H9 (cell line): ENCODE results near the gene ATP10B. TPM values are rescaled to one million over a fixed set of nuclear protein-coding genes. Genes with fewer than 3 reads are reported as not detected.

Source experiments
- DNase-seq: peaks from one replicate; pipeline ENCODE4 v3.0.0-alpha.2; 2017
- H2AFZ ChIP-seq: one replicate; pipeline ENCODE4 v1.6.1; 2013; ENCODE audit warnings: mild to moderate bottlenecking, low read length, control low read depth, moderate library complexity
- H2AK5ac ChIP-seq: 2 replicates; pipeline ENCODE4 v1.6.1; 2013; ENCODE audit warnings: low read length, control low read depth, mixed read lengths; ENCODE audit not compliant: insufficient read length
- H2BK120ac ChIP-seq: one replicate; pipeline ENCODE4 v1.6.1; 2013; ENCODE audit warnings: low read depth, mild to moderate bottlenecking, low read length, control low read depth, inconsistent platforms; ENCODE audit not compliant: poor library complexity, severe bottlenecking
- H2BK12ac ChIP-seq: 2 replicates; pipeline ENCODE4 v1.6.1; 2013; ENCODE audit warnings: low read length, control low read depth, mixed read lengths, low read depth; ENCODE audit not compliant: insufficient read length
- H2BK15ac ChIP-seq: 2 replicates; pipeline ENCODE4 v1.6.1; 2013; ENCODE audit warnings: low read depth, low read length, control low read depth
- H2BK20ac ChIP-seq: one replicate; pipeline ENCODE4 v1.6.1; 2013; ENCODE audit warnings: low read depth, mild to moderate bottlenecking, low read length, control low read depth, inconsistent platforms; ENCODE audit not compliant: poor library complexity, severe bottlenecking
- H2BK5ac ChIP-seq: 2 replicates; pipeline ENCODE4 v1.6.1; 2013; ENCODE audit warnings: low read length, control low read depth, mixed read lengths; ENCODE audit not compliant: insufficient read length
- H3K14ac ChIP-seq: 2 replicates; pipeline ENCODE4 v1.6.1; 2013; ENCODE audit warnings: low read length, control low read depth; ENCODE audit not compliant: insufficient read depth
- H3K18ac ChIP-seq: 2 replicates; pipeline ENCODE4 v1.6.1; 2013; ENCODE audit warnings: low read depth, mild to moderate bottlenecking, mixed read lengths, low read length, control low read depth; ENCODE audit not compliant: insufficient read length
- H3K23ac ChIP-seq: 2 replicates; pipeline ENCODE4 v1.6.1; 2013; ENCODE audit warnings: low read length, control low read depth, mixed read lengths, low read depth; ENCODE audit not compliant: insufficient read length
- H3K23me2 ChIP-seq: 2 replicates; pipeline ENCODE4 v1.6.1; 2013; ENCODE audit warnings: low read depth, mild to moderate bottlenecking, mixed read lengths, low read length, control low read depth; ENCODE audit not compliant: insufficient read length, poor library complexity, severe bottlenecking
- H3K27ac ChIP-seq: 2 replicates; pipeline ENCODE4 v1.5.1; 2013; ENCODE audit warnings: low read length, control low read depth, mixed read lengths, low read depth; ENCODE audit not compliant: insufficient read length
- H3K27me3 ChIP-seq: 2 replicates; pipeline ENCODE4 v1.6.1; 2013; ENCODE audit warnings: low read length, control low read depth, inconsistent platforms; ENCODE audit not compliant: insufficient read depth
- H3K4ac ChIP-seq: 2 replicates; pipeline ENCODE4 v1.6.1; 2013; ENCODE audit warnings: low read depth, mild to moderate bottlenecking, control low read depth, inconsistent platforms, low read length, moderate library complexity
- H3K4me1 ChIP-seq: 2 replicates; pipeline ENCODE4 v1.6.1; 2013; ENCODE audit warnings: low read length, control low read depth, inconsistent platforms; ENCODE audit not compliant: insufficient read depth
- H3K4me2 ChIP-seq: 2 replicates; pipeline ENCODE4 v1.6.1; 2013; ENCODE audit warnings: low read length, control low read depth, mixed read lengths; ENCODE audit not compliant: insufficient read length, insufficient read depth
- H3K56ac ChIP-seq: 2 replicates; pipeline ENCODE4 v1.6.1; 2013; ENCODE audit warnings: low read depth, mild to moderate bottlenecking, mixed read lengths, low read length, control low read depth; ENCODE audit not compliant: insufficient read length
- H3K79me1 ChIP-seq: 2 replicates; pipeline ENCODE4 v1.6.1; 2013; ENCODE audit warnings: low read depth, mild to moderate bottlenecking, moderate library complexity, low read length, control low read depth, inconsistent platforms; ENCODE audit not compliant: insufficient read depth, poor library complexity, severe bottlenecking
- H3K79me2 ChIP-seq: 2 replicates; pipeline ENCODE4 v1.6.1; 2013; ENCODE audit warnings: low read length, control low read depth, inconsistent platforms; ENCODE audit not compliant: insufficient read depth
- H3K9ac ChIP-seq: 2 replicates; pipeline ENCODE4 v1.6.1; 2013; ENCODE audit warnings: low read length, control low read depth, mixed read lengths; ENCODE audit not compliant: insufficient read length; ENCODE audit errors: extremely low read depth
- H3K9me3 ChIP-seq: one replicate; pipeline ENCODE4 v1.6.1; 2013; ENCODE audit warnings: low read depth, low read length, inconsistent platforms; ENCODE audit not compliant: control insufficient read depth
- H3T11ph ChIP-seq: one replicate; pipeline ENCODE4 v1.6.1; 2013; ENCODE audit warnings: mild to moderate bottlenecking, low read length, control low read depth, inconsistent platforms
- H4K20me1 ChIP-seq: one replicate; pipeline ENCODE4 v1.6.1; 2013; ENCODE audit not compliant: control insufficient read depth, insufficient read length, insufficient read depth
- H4K5ac ChIP-seq: 2 replicates; pipeline ENCODE4 v1.6.1; 2013; ENCODE audit warnings: low read depth, mild to moderate bottlenecking, mixed read lengths, low read length, control low read depth; ENCODE audit not compliant: insufficient read length
- H4K8ac ChIP-seq: replicated peaks from 2 replicates; pipeline ENCODE4 v1.6.1; 2013; ENCODE audit warnings: low read length, control low read depth, mixed read lengths, low read depth; ENCODE audit not compliant: insufficient read length
- H4K91ac ChIP-seq: 2 replicates; pipeline ENCODE4 v1.6.1; 2013; ENCODE audit warnings: low read depth, mild to moderate bottlenecking, moderate library complexity, mixed read lengths, low read length, control low read depth; ENCODE audit not compliant: insufficient read length
- H3K27ac Mint-ChIP-seq, 3 experiments: 2 replicates in 2 of 3; 3 replicates in 1 of 3; pipeline ENCODE4 v1.8.0; 2020 to 2021; ENCODE audit warnings: mixed read lengths in 3 of 3, mild to moderate bottlenecking in 1 of 3, moderate library complexity in 1 of 3
- H3K27me3 Mint-ChIP-seq: 2 replicates; pipeline ENCODE4 v1.8.0; 2021; ENCODE audit warnings: low read depth, mild to moderate bottlenecking, moderate library complexity, mixed read lengths
- H3K36me3 Mint-ChIP-seq, 3 experiments: 2 replicates in 2 of 3; 3 replicates in 1 of 3; pipeline ENCODE4 v1.8.0; 2020 to 2021; ENCODE audit warnings: low read depth in 3 of 3, mixed read lengths in 3 of 3; ENCODE audit not compliant: insufficient read depth in 1 of 3
- H3K4me1 Mint-ChIP-seq, 2 experiments: 2 replicates each; pipeline ENCODE4 v1.8.0; 2020; ENCODE audit warnings: mixed read lengths in 2 of 2
- H3K4me3 Mint-ChIP-seq, 2 experiments: 2 replicates in 1 of 2; 3 replicates in 1 of 2; pipeline ENCODE4 v1.8.0; 2020 to 2021; ENCODE audit warnings: mild to moderate bottlenecking in 2 of 2, mixed read lengths in 2 of 2, moderate library complexity in 1 of 2
- H3K9me3 Mint-ChIP-seq, 2 experiments: 2 replicates in 1 of 2; 3 replicates in 1 of 2; pipeline ENCODE4 v1.8.0; 2020; ENCODE audit warnings: mild to moderate bottlenecking in 2 of 2, mixed read lengths in 2 of 2, moderate library complexity in 1 of 2
- CTCF ChIP-seq: fragments of 200-600 bp; sonication (generic); conservative IDR thresholded peaks from 3 replicates; pipeline ENCODE4 v1.8.0; 2021; ENCODE audit warnings: antibody characterized with exemption, mild to moderate bottlenecking
- WGBS: extraction: QIAGEN DNeasy Blood & Tissue Kit; methylation state at CpG from one replicate; pipeline ENCODE4 v1.1.7; 2013; ENCODE audit warnings: missing lambda C conversion rate, low lambda C conversion rate, mixed read lengths; ENCODE audit not compliant: insufficient read length; ENCODE audit errors: extremely low coverage; 5-methylcytosine and 5-hydroxymethylcytosine counted together
- total RNA-seq: library from RNA; stranded (reverse); gene quantifications from 2 replicates; pipeline ENCODE4 v1.2.1, GENCODE V29; 2021

ATP10B gene
- total RNA-seq, 1 experiment from 2014 or later: 0.42 TPM

- Histone ChIP-seq H3K18ac (no peak overlapping the region), H2BK20ac (no peak overlapping the region), H3T11ph (no peak overlapping the region), H4K8ac (no peak overlapping the region), H3K27me3 (no peaks in the 10 kb centered on the region), H2AK5ac (no peak overlapping the region), H2BK5ac (no peak overlapping the region), H3K56ac (no peak overlapping the region), H3K14ac (no peak overlapping the region), H3K79me2 (no peaks in the 10 kb centered on the region), H4K91ac (no peak overlapping the region), H3K4me1 (no peaks in the 10 kb centered on the region), H2BK12ac (no peak overlapping the region), H3K9ac (no peak overlapping the region), H4K20me1 (no peaks in the 10 kb centered on the region), H3K79me1 (no peaks in the 10 kb centered on the region), H3K23ac (no peak overlapping the region), H3K4ac (no peak overlapping the region), H2BK120ac (no peak overlapping the region), H2BK15ac (no peak overlapping the region), H3K27ac (no peak overlapping the region), H3K4me2 (no peak overlapping the region), H2AFZ (no peak overlapping the region), H3K9me3 (no peaks in the 10 kb centered on the region), H4K5ac (no peak overlapping the region), H3K23me2 (no peaks in the 10 kb centered on the region)
- no peak for TF ChIP-seq CTCF
- Mint-ChIP-seq H3K27me3 (peaks cover 3% of the 10 kb centered on the region; the same call in 1 of the 2 replicates), H3K4me3 (no peak overlapping the region), H3K27ac (no peak overlapping the region), H3K4me1 (peaks cover 8 to 9% of the 10 kb centered on the region in 2 experiments), H3K9me3 (no peaks in the 10 kb centered on the region), H3K36me3 (no peaks in the 10 kb centered on the region; a peak in 1 of 7 replicates)
- DNase-seq: no peak
- WGBS: no CpG with 5 or more reads among the region's 2 CpGs
Measured at GRCh38 chr5:160792281-160792680, 59.7 kb downstream of the ATP10B start.
